Measurements from ENCODE around the gene ZNF653. TPM values are rescaled to one million over a fixed set of nuclear protein-coding genes. Genes with fewer than 3 reads are reported as not detected.

The ZNF653 gene
- total RNA-seq, 1 donor: 5.9 TPM

DNA sequence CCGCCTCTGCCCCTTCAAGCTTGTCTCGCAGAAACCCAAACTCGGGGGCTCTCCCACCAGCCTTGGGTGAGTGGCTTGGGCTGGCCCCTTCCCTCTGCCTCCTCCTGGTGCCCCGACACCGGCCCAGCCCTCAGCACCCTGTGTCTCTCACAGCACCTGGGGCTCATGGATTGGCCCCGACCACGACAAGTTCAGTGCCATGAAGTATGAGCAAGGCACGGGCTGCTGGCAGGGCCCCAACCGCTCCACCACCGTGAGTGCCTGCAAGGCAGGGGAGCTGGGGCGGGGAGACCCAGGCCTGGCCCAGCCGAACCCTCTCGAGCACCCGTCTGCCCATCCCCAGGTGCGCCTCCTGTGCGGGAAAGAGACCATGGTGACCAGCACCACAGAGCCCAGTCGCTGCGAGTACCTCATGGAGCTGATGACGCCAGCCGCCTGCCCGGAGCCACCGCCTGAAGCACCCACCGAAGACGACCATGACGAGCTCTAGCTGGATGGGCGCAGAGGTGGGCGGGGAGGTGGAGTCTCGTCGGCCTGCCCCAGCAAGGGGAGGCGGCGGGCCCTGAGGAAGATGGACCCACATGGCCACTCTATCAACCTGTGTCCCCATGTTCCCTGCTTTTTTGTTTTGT, 56.6 kb downstream of the ZNF653 start:
- H3K4me3 ChIP-seq (ENCODE audit: low read depth, low read length): no peak overlapping the region
- no peak for DNase-seq (ENCODE audit: low read depth)
- no peak for TF ChIP-seq CTCF (IDR thresholded peaks at IDR 0.05; ENCODE audit: insufficient read depth, low read length)

DNA sequence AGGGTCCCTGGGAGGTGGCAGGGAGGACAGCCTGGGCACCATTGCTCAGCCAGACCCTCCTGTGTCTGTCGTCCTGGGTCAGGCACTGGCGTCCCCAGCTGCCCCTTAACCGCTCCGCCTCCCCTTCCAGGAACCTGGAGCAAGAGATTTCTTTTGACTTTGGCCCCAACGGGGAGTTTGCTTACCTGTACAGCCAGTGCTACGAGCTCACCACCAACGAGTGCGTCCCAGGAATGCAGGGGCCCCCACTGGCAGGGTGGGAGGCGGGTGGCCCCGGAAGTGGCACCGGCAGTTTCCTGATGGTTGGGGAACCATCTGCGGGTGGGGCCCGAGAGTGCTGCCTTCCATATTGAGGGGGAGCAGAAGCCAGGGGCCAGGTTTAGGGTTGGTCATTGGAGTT, 57.2 kb downstream of the ZNF653 start:
- no peak for DNase-seq (ENCODE audit: low read depth)
- no peak for TF ChIP-seq CTCF (IDR thresholded peaks at IDR 0.05; ENCODE audit: insufficient read depth, low read length)
- H3K4me3 ChIP-seq (ENCODE audit: low read depth, low read length): no peak overlapping the region

GRCh38 chr19:11447347-11448262, 58.0 kb downstream of the ZNF653 start:
- no peak for TF ChIP-seq CTCF (IDR thresholded peaks at IDR 0.05; ENCODE audit: insufficient read depth, low read length)
- no peak overlapping the region for H3K4me3 ChIP-seq (ENCODE audit: low read depth, low read length)
- DNase-seq (ENCODE audit: low read depth): no peak

DNA sequence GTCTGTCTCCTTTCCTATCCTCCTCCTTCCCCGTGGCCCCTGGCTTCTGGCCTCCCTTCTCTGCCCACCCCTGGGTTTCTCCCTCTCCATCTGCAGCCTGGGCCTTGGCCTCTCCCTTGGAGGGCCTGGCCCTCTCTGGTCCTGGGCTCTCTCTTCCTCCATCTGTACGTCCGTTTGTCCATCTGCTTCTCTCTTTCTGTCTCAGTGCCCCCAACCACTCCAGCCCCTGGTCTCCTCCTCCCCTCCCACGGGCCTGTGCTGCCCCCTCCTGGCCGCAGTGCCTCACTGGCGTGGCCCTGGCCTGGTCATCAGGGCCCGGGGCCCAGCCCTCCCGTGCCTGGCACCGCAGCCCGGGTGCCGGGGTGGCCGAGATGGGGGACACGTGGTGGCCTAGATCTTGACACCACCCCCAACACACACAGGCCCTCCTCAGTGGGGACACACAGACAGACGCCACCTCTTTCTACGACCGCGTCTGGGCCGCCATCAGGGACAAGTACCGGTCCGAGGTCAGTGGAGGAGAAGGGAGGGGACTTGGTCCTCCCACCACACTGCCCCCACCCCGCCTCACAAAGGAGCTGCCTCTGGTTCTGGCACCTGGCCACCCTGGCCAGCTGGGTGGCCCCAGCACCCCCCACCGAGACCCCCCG, 58.9 kb downstream of the ZNF653 start:
- H3K4me3 ChIP-seq (ENCODE audit: low read depth, low read length): no peak overlapping the region
- peak; percentile 75 for TF ChIP-seq CTCF (IDR thresholded peaks at IDR 0.05; ENCODE audit: insufficient read depth, low read length)
- DNase-seq (ENCODE audit: low read depth): peak; percentile 17

DNA sequence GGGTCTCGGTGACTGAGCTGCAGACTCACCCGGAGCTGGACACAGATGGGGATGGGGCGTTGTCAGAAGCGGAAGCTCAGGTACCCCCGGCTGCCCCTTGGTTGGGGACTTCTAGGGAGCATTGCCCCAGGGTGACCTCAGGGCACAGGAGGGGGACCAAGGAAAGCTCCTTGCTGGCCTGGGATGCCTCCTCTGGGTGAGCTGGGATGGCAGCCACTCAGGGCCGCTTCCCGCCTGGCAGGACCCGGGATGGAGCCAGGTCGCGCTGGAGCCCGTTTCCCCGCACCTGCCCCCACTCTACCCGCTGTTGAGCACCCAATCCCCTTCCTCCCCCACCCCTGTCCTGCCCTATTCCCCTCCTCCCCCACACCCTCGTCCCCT, 59.4 kb downstream of the ZNF653 start:
- no peak for TF ChIP-seq CTCF (IDR thresholded peaks at IDR 0.05; ENCODE audit: insufficient read depth, low read length)
- H3K4me3 ChIP-seq (ENCODE audit: low read depth, low read length): no peak overlapping the region
- DNase-seq (ENCODE audit: low read depth): no peak

- no peak for TF ChIP-seq CTCF (IDR thresholded peaks at IDR 0.05; ENCODE audit: insufficient read depth, low read length)
- DNase-seq (ENCODE audit: low read depth): no peak
- no peak overlapping the region for H3K4me3 ChIP-seq (ENCODE audit: low read depth, low read length)
Measured at GRCh38 chr19:11445141-11445540, 60.5 kb downstream of the ZNF653 start.
